Hepatocyte (in vitro differentiated cells): ENCODE data around the gene ATAD2B.
A peak's percentile ranks its signal among the peaks of the same experiment; 100 is the strongest.

Experiments used
- CTCF ChIP-seq: fragments of 200-600 bp; sonication (generic); IDR thresholded peaks from 2 replicates; pipeline ENCODE4 v1.5.1; 2016; ENCODE audit warnings: antibody characterized with exemption, mild to moderate bottlenecking; ENCODE audit not compliant: poor library complexity
- EZH2 ChIP-seq: fragments of 200-600 bp; sonication (generic); IDR thresholded peaks from 2 replicates; pipeline ENCODE4 v1.6.1; 2016; ENCODE audit warnings: antibody characterized with exemption, mild to moderate bottlenecking, borderline replicate concordance
- EZH2phosphoT487 ChIP-seq: fragments of 200-600 bp; sonication (generic); IDR thresholded peaks from one replicate; pipeline ENCODE4 v1.6.1; 2018; ENCODE audit warnings: antibody characterized with exemption, mild to moderate bottlenecking, low read depth, moderate library complexity; ENCODE audit not compliant: unreplicated experiment, severe bottlenecking

- no peak for TF ChIP-seq EZH2phosphoT487
- peak; percentile 90 for TF ChIP-seq CTCF
- TF ChIP-seq EZH2, result no peak
These were observed at the start of gene ATAD2B for GRCh38 chr2:23926750-23927571.
